ENCODE results near the gene PTP4A1.

DNA sequence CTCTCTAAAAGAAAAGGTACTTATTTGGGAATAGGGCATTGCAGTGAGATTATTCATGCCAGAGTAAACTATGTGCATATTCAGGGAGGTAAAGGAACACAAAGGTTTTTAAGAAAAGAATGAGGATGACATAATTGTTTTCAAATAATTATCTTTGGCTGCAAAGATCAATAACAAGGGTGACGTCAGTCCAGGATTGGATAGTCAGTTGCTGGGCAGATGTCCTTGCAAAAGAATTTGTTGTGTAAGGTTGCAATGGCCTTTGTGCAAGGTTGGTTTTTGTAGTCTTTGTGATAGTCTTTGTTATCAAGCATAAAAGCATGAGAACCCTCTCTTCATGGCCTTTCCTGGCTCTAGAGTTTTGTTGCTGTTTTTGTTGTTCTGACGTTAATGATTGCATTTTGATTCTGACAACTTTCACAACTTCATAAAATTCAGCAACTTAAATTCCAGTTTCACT is 17.7 kb downstream of the PTP4A1 start:
- TF ChIP-seq CTCF (IDR thresholded peaks at IDR 0.05; ENCODE audit: insufficient read depth, low read length) (no peak), GABPA (IDR thresholded peaks at IDR 0.05; ENCODE audit: low read depth) (no peak), REST (IDR thresholded peaks at IDR 0.05; ENCODE audit: insufficient replicate concordance, low read depth) (no peak), POLR2AphosphoS5 (IDR thresholded peaks at IDR 0.05; ENCODE audit: low read depth) (no peak)
